NCI-H69 (cell line): ENCODE results near the gene SCD.

Source experiments
- DNase-seq: peaks from one replicate; lab custom pipeline; 2025; lab: John Stamatoyannopoulos, UW

SCD gene

GRCh38 chr10:100340948-100341847 lies 5.8 kb upstream of the SCD start:
- DNase-seq, result peak; percentile 82

- peak; percentile 65 for DNase-seq
Measured at GRCh38 chr10:100341953-100342626, 4.9 kb upstream of the SCD start.

GRCh38 chr10:100342627-100342972 lies 4.4 kb upstream of the SCD start:
- DNase-seq, result no peak

- DNase-seq, result no peak
Measured at GRCh38 chr10:100344241-100344788, 2.7 kb upstream of the SCD start.

- peak; percentile 11 for DNase-seq
Measured at GRCh38 chr10:100345570-100346330, 1.3 kb upstream of the SCD start.

GRCh38 chr10:100346351-100346764 lies 675 bp upstream of the SCD start:
- peak; percentile 72 for DNase-seq

- DNase-seq, result peak; percentile 51
Measured at GRCh38 chr10:100347568-100348195, 649 bp downstream of the SCD start.

GRCh38 chr10:100348389-100348927 lies 1.4 kb downstream of the SCD start:
- no peak for DNase-seq

- no peak for DNase-seq
Measured at GRCh38 chr10:100349087-100349486, 2.1 kb downstream of the SCD start.

GRCh38 chr10:100349672-100350071 lies 2.6 kb downstream of the SCD start:
- DNase-seq, result no peak

- no peak for DNase-seq
Measured at GRCh38 chr10:100350914-100351485, 4.0 kb downstream of the SCD start.

- DNase-seq, result no peak
Measured at GRCh38 chr10:100353770-100354485, 6.9 kb downstream of the SCD start.

- no peak for DNase-seq
Measured at GRCh38 chr10:100355086-100355485, 8.1 kb downstream of the SCD start.

- no peak for DNase-seq
Measured at GRCh38 chr10:100356067-100357017, 9.3 kb downstream of the SCD start.

GRCh38 chr10:100357059-100357858 lies 10.2 kb downstream of the SCD start:
- no peak for DNase-seq

- DNase-seq, result no peak
Measured at GRCh38 chr10:100359030-100359432, 12.0 kb downstream of the SCD start.

GRCh38 chr10:100359529-100360150 lies 12.6 kb downstream of the SCD start:
- DNase-seq, result no peak

GRCh38 chr10:100360234-100360633 lies 13.2 kb downstream of the SCD start:
- DNase-seq, result no peak
